Measurements from ENCODE around the gene DNER. TPM values are rescaled to one million over a fixed set of nuclear protein-coding genes. Genes with fewer than 3 reads are reported as not detected.

DNER gene
- total and polyA plus RNA-seq, 2 donors (not counting 3 experiments of a cell fraction or from before 2014, with no cell fraction given), result 0.01 TPM; not detected in 1

DNA sequence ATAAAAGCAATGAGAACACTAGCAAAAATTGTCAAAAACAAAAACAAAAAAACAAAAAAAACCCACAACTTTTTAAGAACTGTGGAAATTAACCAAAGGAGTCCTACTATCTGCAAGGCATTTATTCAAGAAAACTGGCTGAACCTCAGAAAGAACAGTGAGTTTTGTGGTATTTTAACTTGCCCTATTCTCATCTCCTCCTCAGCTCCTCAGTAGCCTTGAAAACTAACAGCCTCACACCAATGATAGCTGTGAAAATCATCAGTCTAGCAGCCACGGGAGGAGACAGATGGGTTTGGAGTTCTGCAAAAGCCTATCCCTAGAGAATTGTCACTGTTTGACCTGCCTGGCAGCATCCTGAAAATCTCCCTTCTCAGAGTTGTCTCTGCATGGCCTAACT lies 20.1 kb upstream of the DNER start:
- Histone ChIP-seq H3K4me2 (ENCODE audit: insufficient read depth, low read length) (no peak overlapping the region), H3K9ac (replicated peaks; ENCODE audit: extremely low read depth, insufficient read depth, low read length) (no peak overlapping the region), H3K4me3 (replicated peaks in 1 of 3; ENCODE audit: insufficient read depth in 1 of 3, low read depth in 1 of 3, low read length in 3 of 3) (no peak overlapping the region), H3K36me3 (ENCODE audit: control insufficient read depth in 2 of 2, extremely low read depth in 1 of 2, insufficient read depth in 2 of 2, low read length in 2 of 2) (no peaks in the 10 kb centered on the region), H3K27ac (ENCODE audit: insufficient read depth, low read depth, low read length) (no peak overlapping the region), H4K20me1 (replicated peaks; ENCODE audit: control insufficient read depth, extremely low read depth, insufficient read depth, low read length) (no peaks in the 10 kb centered on the region), H3K9me3 (replicated peaks; ENCODE audit: control insufficient read depth, insufficient read depth, low read length) (no peaks in the 10 kb centered on the region), H3K9me1 (replicated peaks; ENCODE audit: control insufficient read depth, extremely low read depth, insufficient read depth, low read length) (no peaks in the 10 kb centered on the region), H3K4me1 (ENCODE audit: control insufficient read depth, extremely low read depth, insufficient read depth, low read length) (no peaks in the 10 kb centered on the region), H3K27me3 (ENCODE audit: control insufficient read depth in 2 of 2, insufficient read depth in 2 of 2, low read length in 2 of 2) (peaks cover 0 to 3% of the 10 kb centered on the region in 2 experiments), H2AFZ (ENCODE audit: low read depth, low read length) (no peak overlapping the region), H3K79me2 (ENCODE audit: control insufficient read depth, insufficient read depth, low read length) (no peaks in the 10 kb centered on the region)
- ChIA-PET POLR2A (no interaction called here), CTCF (no interaction called here)
- BruUV-seq (replicated peaks), result no TSS peak
- DNase-seq (ENCODE audit: low read depth, low spot score) (no peak), FAIRE-seq (no peak)
- TF ChIP-seq, protein P1, sequence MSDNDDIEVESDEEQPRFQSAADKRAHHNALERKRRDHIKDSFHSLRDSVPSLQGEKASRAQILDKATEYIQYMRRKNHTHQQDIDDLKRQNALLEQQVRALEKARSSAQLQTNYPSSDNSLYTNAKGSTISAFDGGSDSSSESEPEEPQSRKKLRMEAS (IDR thresholded peaks at IDR 0.05; ENCODE audit: insufficient read depth, insufficient read length), result no peak
- TF ChIP-seq MYC (IDR thresholded peaks at IDR 0.05; ENCODE audit: low read depth, low read length), result no peak
- no peak for TF ChIP-seq POLR2A (IDR thresholded peaks at IDR 0.05; ENCODE audit: low read depth, low read length)
- TF ChIP-seq EZH2 (IDR thresholded peaks at IDR 0.05; ENCODE audit: borderline replicate concordance, low read depth, low read length, severe bottlenecking), result no peak
- TF ChIP-seq FOS (IDR thresholded peaks at IDR 0.05; ENCODE audit: borderline replicate concordance, insufficient read depth, low read length), result no peak
- no peak for TF ChIP-seq GATA2 (IDR thresholded peaks at IDR 0.05; ENCODE audit: insufficient read depth, insufficient read length, low read depth, low read length)
- TF ChIP-seq POLR2AphosphoS5 (IDR thresholded peaks at IDR 0.05; ENCODE audit: insufficient read depth, low read depth, low read length), result no peak
- TF ChIP-seq JUN (IDR thresholded peaks at IDR 0.05; ENCODE audit: borderline replicate concordance, insufficient read depth, insufficient read length, low read depth), result no peak
- TF ChIP-seq, protein P2, sequence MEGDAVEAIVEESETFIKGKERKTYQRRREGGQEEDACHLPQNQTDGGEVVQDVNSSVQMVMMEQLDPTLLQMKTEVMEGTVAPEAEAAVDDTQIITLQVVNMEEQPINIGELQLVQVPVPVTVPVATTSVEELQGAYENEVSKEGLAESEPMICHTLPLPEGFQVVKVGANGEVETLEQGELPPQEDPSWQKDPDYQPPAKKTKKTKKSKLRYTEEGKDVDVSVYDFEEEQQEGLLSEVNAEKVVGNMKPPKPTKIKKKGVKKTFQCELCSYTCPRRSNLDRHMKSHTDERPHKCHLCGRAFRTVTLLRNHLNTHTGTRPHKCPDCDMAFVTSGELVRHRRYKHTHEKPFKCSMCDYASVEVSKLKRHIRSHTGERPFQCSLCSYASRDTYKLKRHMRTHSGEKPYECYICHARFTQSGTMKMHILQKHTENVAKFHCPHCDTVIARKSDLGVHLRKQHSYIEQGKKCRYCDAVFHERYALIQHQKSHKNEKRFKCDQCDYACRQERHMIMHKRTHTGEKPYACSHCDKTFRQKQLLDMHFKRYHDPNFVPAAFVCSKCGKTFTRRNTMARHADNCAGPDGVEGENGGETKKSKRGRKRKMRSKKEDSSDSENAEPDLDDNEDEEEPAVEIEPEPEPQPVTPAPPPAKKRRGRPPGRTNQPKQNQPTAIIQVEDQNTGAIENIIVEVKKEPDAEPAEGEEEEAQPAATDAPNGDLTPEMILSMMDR (IDR thresholded peaks at IDR 0.05; ENCODE audit: extremely low read depth in 1 of 2, insufficient read depth in 1 of 2, low read depth in 1 of 2, low read length in 2 of 2), result no peak
- intact Hi-C loops (cut with micrococcal nuclease), result no loop called here
- dilution Hi-C loops (cut with MboI; ENCODE audit: extremely low pct_ligation_motif_present, low sequenced_read_pairs), result no loop called here
